Inflammatory macrophage treated with lipopolysaccharide for 4 hours (primary cell): Measurements from ENCODE around the gene TRIM15.
"Not testable (repeated sequence)": the region's sequence is repeated elsewhere in the genome, so short reads cannot be mapped to it uniquely, and the experiment has no call there.

ENCODE experiments used
- DNase-seq: peaks from one replicate; pipeline ENCODE4 v3.0.0-alpha.2; 2020

TRIM15 gene

GRCh38 chr6:30200551-30201281, 37.4 kb downstream of the TRIM15 start:
- peak; percentile 61 for DNase-seq

DNA sequence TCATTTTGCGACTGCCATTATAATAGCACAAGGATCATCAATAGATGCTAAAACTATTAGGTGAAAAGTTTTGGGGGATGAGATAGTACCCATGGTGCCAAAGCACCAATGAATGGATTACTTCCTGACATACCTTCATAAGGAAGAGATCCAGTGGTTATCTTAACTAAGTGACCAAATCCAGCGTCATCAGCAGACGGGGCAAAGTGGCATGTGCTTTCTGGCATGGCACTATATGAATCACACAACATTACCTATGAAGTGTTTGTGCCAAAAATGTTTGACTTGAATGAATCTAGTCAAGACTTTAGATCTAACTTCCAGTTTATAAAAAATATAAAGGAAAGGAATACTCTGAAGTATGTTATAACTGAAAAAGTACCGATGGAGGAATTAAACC, 39.0 kb downstream of the TRIM15 start:
- DNase-seq = no peak

DNA sequence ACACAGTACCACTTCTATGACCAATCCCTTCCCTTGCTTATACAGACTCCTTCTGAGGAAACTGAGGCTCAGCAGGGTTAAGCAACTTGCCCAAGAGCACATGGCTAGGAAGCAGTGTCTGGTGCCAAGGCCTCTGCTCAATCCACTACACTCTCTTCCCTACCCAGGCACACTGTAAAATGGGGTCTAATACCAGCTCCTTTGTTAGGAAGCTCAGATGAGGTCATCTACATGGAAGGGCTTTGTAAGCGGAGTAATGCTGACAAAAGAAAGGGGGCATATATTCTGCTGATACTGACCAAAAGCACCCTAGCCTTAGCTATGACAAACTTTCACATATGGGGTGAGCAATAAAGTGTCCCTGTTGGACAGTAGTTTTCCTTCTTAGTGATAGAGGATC, 40.8 kb downstream of the TRIM15 start:
- DNase-seq = no peak

DNA sequence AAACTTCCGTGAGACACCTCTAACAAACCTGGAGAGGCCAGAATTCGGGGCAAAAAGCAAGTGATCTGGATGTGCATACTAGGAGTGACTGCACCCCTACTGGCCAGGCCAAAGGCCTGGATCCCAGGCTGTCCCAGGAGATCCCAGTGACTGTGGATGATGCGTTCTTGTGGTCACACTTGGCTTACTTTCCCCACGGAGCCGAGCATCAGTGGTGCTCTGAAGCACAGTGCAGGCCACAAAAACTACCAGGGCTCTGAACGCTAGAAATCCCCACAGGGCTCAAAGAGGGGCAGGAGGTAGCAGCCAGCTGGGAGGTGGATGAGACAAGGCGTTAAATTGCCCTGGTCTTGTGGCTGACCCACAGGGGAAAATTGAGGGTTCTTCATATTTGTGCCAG, 42.8 kb downstream of the TRIM15 start:
- no peak for DNase-seq

DNA sequence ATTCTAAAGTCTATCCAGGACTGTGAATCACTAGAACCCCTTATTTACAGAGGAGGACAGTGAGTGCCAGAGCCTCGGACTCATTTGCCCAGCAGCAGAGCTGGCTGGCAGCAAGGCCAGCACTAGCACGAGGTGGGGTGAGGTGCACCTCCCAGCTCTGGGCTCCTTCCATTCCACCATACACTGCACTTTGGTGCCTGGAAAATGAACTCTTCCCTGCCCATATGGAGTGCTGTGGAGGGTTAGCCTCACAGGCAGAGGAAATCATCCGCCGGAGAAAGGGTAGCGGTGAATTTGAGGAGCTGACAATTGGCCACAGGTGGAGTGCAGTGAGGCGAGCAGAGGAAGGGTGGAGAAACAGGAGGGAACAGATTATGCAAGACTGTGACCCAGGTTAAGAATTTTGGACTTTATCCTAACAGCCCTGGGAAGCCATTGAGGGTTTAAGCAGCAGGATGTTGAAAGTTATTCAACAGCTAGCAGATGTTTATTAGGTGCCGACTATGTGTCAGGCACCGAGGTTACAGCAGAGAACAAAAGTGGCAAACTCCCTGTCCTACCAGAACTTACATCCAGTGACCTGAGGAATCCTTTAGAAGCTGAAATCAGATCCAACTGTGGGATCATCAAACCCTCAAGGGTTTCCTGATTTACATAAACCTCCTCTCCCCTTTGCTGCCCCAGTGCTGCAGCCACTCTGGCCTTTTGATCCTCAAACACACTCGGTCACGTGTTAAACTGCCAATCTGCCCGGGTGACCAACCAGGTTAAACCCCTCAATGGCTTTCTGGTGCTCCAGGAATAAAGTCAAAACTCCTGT, 43.7 kb downstream of the TRIM15 start:
- DNase-seq = no peak

DNA sequence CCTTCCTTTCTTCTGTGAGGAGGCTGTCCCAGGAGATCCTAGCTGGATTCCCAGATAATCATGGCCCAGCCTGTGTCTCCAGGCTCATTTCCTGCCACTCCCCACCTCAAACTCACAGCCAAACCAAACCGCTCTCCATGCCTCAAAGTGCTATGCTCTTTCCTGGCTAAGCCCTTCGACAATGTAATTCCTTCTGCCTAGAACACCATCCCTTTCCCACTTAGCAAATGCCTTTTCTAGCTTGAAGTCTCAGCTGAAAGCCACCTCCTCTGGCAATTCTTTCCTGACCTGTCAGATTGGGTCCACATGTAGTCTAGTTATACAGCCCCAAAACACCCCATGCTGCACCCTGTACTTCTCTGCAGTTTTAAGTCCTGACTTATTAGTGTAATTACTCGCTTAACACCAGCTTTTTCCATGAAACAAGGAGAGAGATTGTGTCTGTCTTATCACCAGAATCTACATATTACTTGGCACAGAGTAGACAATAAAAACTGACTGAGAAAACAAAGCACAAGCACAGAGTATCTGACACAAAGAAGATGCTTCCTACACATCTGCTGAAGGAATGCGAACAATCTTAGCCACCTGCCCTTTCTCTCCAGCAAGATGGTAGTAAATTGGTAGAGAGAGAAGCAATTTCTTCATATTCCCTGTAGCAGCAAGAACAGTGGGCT, 44.4 kb downstream of the TRIM15 start:
- DNase-seq = no peak

DNA sequence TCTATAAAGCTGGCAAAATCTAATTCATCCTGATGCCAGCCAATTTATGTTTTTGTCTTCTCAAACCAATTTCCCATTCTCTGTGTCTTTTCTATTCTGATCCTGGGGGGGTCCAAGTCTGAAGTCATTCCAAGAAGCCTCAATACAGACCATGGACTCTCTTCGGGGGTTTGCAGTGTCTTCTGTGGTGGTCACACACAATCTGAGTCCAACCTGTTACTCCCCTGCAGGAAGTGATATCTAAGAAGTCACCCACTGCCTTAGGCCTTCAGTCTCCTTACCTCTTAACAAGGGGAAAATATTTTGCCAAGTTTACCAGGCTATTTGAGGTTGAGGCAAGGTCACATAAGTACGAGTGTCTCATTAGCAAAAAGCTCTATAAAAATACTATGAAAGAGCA, 48.0 kb downstream of the TRIM15 start:
- no peak for DNase-seq

DNA sequence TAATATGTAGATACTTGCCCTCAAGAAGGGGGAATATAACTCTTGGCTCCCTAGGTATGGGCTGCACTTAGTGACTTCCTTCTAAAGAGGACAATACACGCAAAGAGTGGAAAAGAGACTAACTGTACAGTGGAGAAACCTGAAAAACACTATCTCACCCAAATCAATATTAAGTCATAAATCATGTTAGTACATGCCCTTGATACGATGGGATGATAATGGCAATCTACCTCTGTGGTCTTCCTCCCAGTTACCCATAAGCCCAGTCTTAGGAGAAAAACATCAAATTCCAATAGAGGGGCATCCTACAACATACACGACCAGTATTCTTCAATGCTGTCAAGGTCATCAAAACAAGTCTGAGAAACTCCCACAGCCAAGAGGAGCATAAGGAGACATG, 48.6 kb downstream of the TRIM15 start:
- DNase-seq = no peak

DNA sequence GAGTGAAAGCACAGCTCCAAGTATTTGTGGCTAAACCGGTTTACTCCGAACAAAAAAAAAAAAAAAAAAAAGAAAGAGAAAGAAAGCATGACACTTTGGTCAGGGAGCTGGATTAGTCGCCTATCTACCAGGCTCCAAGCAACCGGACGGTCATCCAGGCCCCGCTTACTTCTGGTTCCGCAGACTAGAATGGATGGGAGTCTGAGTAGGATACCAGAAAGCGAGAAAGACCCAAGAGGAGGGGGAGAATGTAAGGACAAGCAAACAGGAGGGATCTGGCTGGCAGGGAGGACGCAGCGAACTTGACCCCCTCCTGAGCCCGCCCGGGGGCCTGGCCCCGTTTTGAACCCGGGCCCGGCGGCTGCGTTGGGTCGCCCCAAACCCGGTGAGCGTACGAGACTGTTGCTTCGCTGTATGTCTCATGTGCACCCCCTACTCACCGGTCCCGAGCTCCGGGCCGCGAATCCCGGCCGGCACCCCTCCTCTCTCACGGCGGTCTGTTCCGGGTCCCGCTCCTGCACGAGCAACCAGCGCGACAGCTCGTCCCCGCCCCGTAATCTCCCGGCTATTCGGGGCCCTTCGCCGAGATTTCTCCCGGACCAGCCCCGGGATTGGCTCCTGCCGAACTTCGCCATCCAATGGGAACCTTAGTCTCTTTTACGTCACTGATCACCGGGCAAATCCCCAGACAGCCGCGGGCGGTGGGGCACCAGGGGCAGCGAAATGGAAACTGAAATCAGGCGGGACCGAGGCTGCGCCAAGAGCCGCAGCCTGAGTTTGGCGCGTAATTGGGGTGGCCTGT, 49.7 kb downstream of the TRIM15 start, which contains the start of gene TRIM26:
Gene TRIM26, minus strand, starts transcription at position 542 of the 802 bp plus-strand sequence. CDS start 14,303 bp downstream, outside the sequence.
- peak; percentile 99 for DNase-seq

- no peak for DNase-seq
Measured at GRCh38 chr6:30213667-30213956, 50.3 kb downstream of the TRIM15 start.

GRCh38 chr6:30213957-30214656, 50.8 kb downstream of the TRIM15 start:
- DNase-seq = peak; percentile 88

DNA sequence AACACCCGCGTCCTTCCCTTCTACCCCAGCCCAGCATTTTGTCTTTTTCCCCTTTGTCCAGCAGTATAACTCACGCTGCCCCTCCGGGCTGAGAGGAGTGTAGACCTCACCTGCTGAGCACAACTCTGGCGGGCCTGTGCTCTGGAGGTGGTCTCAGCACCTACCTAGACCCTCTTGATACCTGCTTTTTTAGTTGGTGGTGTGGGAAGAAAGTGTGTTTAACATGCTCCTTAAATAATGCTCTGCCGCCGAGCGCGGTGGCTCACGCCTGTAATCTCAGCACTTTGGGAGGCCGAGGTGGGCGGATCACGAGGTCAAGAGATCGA, 51.3 kb downstream of the TRIM15 start:
- DNase-seq = no peak

- DNase-seq = no peak
Measured at GRCh38 chr6:30216096-30216495, 52.8 kb downstream of the TRIM15 start.

DNA sequence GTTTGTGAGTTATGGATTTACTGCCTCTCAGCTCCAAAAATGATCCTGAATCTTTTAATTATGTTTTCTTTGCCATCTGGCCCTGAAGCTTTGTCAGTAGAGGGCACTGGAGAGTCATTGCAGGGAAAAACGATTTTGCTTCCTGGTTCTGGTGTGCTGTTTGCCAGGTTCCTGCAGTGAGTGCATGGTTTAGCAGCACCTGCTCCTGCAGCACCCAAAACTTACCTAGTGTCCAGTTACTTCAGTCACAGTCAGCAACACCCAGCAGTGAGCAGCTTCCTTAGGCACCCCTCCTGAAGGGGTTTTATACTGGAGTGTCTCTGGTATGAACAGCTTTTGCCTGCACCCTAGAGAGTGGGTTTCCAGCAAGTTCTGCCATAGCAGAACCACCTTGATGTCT, 55.9 kb downstream of the TRIM15 start:
- DNase-seq = peak; percentile 63

- DNase-seq = not testable (repeated sequence)
Measured at GRCh38 chr6:30221395-30221794, 58.0 kb downstream of the TRIM15 start.

DNA sequence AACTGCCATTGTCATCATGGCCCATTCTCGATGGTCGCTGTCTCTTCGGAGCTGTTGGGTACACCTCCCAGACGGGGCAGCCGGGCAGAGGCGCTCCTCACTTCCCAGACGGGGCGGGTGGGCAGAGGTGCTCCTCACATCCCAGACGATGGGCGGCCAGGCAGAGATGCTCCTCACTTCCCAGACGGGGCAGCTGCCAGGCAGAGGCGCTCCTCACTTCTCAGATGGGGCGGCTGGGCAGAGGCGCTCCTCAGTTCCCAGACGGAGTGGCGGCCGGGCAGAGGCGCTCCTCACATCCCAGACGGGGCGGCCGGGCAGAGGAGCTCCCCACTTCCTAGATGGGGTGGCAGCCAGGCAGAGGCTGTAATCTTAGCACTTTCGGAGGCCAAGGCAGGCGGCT, 58.6 kb downstream of the TRIM15 start:
- DNase-seq = not testable (repeated sequence)
